Gastroesophageal sphincter (tissue), 2 donors: ENCODE measurements around the gene SF3B3.
"Not testable (repeated sequence)": the region's sequence is repeated elsewhere in the genome, so short reads cannot be mapped to it uniquely, and the experiment has no call there.

Experiments used
- EP300 ChIP-seq: sonication (generic); formaldehyde crosslinking; IDR thresholded peaks from one replicate; pipeline ENCODE4 v1.6.1; 2017; ENCODE audit warnings: antibody characterized with exemption, mild to moderate bottlenecking
- POLR2A ChIP-seq, 2 donors: fragments of 450-650 bp; IDR thresholded peaks; one replicate each; pipeline ENCODE4 v1.6.1; 2017; ENCODE audit warnings: antibody characterized with exemption in 2 of 2, mild to moderate bottlenecking in 2 of 2, moderate library complexity in 1 of 2

GRCh38 chr16:70621864-70622263 lies 98.2 kb downstream of the SF3B3 start:
- not testable (repeated sequence) for TF ChIP-seq POLR2A (IDR thresholded peaks at IDR 0.05); EP300
